CD1c-positive myeloid dendritic cell (primary cell): ENCODE measurements around the gene ADAM33.

ENCODE experiments used
- DNase-seq: peaks from one replicate; pipeline ENCODE4 v3.0.0-alpha.2; 2016; ENCODE audit errors: extremely low spot score

Gene ADAM33, protein sequence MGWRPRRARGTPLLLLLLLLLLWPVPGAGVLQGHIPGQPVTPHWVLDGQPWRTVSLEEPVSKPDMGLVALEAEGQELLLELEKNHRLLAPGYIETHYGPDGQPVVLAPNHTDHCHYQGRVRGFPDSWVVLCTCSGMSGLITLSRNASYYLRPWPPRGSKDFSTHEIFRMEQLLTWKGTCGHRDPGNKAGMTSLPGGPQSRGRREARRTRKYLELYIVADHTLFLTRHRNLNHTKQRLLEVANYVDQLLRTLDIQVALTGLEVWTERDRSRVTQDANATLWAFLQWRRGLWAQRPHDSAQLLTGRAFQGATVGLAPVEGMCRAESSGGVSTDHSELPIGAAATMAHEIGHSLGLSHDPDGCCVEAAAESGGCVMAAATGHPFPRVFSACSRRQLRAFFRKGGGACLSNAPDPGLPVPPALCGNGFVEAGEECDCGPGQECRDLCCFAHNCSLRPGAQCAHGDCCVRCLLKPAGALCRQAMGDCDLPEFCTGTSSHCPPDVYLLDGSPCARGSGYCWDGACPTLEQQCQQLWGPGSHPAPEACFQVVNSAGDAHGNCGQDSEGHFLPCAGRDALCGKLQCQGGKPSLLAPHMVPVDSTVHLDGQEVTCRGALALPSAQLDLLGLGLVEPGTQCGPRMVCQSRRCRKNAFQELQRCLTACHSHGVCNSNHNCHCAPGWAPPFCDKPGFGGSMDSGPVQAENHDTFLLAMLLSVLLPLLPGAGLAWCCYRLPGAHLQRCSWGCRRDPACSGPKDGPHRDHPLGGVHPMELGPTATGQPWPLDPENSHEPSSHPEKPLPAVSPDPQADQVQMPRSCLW

GRCh38 chr20:3681931-3682781 lies at the start of gene ADAM33:
ADAM33 (minus strand) TSS chr20:3682010; CDS start chr20:3682004, 6 bp downstream.
- no peak for DNase-seq

DNA sequence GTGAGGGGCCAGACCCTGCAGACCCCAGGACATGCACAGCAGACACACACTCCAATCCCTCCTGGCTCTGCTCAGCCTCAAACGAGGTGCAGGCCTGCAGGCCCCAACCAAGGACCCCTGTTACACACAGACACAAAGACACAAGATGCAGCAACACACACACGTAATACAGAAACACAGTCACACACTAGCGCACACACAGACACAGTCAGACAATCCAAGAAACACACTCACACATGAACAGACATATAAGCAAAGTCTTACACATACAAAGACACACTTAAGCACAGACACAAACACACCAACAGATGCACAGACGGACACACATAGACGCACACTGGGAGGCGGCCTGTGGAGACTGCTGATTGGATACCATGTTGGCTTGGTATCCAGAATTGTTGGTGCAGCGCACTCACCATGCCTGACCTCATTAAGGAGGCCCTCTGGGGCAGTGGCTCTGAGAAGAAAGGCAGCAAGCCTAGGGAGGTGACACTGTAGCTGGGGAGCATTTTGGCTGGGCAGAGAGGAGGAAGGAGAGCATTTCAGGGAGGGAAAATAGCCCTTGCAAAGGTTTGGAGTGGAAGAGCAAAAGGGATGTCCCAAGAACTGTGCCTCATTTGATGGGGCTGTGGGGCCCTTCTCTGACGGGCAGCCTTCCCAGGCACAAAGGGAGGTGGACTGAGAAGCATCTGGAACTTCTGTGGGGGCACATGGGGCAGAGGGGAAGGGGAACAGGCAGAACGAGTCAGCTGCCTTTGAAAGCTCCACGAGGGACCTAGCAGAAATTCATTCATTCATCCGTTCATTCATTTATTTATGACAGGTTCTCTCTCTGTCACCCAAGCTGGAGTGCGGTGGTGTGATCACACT lies 49.2 kb upstream of the ADAM33 start:
- no peak for DNase-seq

GRCh38 chr20:3729811-3730540 lies 48.2 kb upstream of the ADAM33 start:
- no peak for DNase-seq

- no peak for DNase-seq
Observed at GRCh38 chr20:3729378-3729777, 47.6 kb upstream of the ADAM33 start.

DNA sequence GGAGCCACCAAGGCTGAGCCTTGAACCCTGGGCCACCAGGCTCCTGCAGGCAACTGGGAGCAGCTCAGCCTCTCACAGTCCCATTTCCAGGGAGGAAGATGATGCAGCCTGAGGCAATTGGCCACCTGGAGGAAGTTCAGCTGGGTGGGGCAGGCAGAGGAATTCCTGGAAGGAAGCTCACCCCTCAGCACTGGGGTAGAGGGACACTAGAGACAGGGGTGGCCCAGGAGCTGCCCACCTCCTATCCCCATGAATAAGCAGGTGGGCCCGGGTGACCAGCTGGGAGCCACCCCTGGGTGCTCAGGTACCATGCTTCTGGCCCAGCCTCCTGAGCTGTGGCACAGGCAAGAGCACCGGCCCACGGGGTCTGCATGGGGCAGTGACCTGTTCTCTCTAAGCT lies 47.1 kb upstream of the ADAM33 start:
- no peak for DNase-seq

DNA sequence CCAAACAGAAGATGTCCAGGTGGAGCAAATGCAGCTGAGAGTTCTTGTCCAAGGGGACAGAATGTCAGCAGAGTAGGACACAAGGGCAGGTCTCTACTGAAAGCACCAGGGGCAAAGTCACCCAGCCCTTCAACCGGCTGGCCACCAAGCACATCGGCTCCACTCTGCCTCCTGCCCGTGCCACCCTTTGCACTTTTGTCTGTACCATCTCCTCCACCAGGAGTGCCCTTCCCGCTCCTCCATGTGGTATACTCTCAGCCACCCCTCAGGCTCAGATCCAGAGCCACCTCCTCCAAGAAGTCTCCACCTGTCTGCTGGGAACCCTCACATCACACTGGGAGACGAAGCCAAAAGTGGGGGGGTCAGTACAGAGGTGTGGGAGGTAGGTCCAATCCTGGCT lies 46.5 kb upstream of the ADAM33 start:
- no peak for DNase-seq

DNA sequence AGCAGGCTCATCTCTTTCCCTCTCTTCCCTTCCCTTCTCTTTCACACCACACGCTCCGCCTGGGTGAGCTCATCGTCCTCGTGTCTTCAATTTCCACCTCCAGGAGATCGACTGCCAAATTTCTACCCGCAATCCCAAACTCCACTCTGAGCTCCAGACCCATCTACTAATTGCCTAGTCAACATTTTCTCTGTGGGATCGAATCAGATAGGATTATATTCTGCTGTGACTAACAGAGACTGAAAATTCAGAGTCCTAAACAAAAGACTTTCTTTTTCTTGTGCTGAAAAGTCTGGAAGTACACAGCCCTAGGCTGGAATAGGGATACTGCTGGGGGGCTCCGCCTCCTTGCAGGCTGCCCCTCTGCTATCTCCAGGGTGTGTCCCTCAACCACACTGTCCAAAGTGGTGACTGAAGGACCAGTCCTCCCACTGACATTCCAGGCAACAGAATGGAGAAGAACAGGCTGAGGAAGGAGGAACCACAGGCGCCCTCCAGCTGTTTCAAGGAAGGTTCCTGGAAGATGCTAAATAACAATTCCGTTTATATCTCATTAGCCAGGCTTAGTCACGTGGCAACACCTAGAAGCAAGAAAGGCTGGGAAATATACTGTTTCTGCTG lies 45.7 kb upstream of the ADAM33 start:
- DNase-seq = peak; percentile 29

DNA sequence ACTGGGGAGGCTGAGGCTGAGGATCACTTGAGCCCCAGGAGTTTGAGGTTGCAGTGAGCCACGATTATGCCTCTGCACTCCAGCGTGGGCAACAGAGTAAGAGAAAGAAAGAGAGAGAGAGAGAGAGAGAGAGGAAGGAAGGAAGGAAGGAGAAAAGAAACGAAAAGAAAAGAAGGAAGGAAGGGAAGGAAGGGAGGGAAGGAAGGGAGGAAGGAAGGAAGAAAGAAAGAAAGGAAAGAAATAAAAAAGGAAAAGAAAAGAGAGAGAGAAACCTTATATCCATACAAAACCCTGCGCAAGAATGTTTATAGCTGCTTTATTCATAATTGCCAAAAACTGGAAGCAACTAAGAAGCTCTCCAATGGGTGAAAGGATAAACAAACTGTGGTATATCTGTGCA lies 42.5 kb upstream of the ADAM33 start:
- no peak for DNase-seq

GRCh38 chr20:3723284-3723683 lies 41.5 kb upstream of the ADAM33 start:
- DNase-seq = no peak

- no peak for DNase-seq
Observed at GRCh38 chr20:3721912-3722311, 40.1 kb upstream of the ADAM33 start.

DNA sequence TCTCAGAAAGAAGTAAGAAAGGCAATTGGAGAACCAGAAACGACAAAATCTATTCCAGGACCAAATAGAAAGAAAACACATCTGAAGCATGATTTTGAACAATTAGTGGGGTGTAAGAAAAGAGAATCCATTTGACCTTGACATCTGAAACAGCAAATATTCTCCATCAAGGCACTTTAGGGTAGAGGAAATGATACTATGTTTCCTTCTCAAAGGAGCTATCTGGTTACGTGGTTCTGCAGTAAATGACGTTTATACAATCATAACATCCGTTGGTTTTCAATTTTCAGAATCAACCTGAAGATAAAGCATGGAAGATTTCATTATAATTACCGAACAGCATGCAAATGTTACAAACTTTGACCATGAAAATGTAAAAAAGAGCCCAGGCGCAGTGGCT lies 38.8 kb upstream of the ADAM33 start:
- DNase-seq = no peak

- DNase-seq = no peak
Observed at GRCh38 chr20:3720068-3720467, 38.3 kb upstream of the ADAM33 start.

DNA sequence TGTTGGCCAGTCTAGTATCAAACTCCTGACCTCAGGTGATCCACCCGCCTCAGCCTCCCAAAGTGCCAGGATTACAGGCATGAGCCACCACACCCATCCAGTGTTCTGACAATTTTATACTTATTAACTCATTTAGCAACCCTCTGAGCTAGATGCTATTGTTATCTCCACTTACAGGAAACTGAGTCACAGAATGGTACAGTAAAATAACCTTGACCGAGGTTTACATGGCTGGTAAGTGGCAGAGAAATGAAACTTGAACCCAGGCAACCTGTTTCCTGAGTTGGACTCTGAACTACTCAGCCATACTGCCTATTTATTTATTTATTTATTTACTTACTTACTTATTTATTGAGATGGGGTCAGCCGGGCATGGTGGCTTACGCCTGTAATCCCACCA lies 37.2 kb upstream of the ADAM33 start:
- no peak for DNase-seq

DNA sequence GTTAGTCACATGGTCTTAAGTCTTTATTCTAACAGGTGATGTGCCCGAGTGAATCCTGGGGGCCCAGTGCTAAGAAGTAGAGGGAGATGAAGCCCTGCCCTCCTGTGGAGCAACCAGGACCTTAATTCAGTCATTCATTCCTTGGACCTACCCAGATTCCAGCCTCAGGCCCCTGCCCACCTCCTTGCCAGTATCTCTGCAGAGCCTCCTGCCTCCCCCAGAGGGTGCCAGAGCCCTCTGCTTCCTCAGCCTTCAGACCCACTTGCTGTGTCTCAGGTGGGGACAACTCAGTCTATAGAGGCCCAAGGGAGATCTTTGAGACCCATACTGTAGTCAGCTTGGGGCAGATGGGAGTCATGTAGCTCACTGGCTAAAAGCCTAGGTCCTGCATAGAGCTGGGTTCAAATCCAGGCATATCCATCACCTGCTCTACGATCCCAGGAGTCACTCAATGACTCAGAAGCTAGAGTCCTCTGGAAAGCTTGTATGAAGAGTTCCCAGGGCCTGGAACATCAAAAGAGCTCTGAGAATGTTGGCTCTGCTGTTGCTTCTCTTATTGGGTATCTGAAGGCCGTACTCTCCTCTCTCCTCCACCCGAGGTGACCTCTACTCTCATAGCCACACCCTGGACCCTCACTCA lies 34.5 kb upstream of the ADAM33 start:
- DNase-seq = peak; percentile 6

DNA sequence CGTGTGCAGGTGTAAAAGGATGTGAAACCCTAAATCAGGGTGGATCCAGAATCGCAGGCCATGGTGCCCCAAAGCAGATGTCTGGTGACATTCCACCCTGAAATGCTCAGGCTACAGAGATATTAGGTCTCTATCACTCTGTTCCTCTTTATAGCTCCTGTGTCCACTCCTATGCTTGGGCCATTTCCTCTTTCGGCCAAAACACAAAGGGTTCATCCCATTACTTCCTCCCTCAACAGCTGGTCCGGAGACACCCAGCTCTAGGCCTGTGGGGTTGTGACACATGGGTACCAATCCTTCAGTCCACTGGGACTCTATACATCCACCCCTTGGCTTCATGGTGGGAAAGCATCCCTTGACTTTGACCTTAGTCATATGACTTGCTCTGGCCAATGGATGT lies 32.3 kb upstream of the ADAM33 start:
- DNase-seq = peak; percentile 88

- peak; percentile 96 for DNase-seq
Observed at GRCh38 chr20:3712279-3712873, 30.6 kb upstream of the ADAM33 start, which contains the start of gene SIGLEC1. SIGLEC1 (minus strand) TSS chr20:3712600; CDS start chr20:3707128, 5,472 bp downstream.

DNA sequence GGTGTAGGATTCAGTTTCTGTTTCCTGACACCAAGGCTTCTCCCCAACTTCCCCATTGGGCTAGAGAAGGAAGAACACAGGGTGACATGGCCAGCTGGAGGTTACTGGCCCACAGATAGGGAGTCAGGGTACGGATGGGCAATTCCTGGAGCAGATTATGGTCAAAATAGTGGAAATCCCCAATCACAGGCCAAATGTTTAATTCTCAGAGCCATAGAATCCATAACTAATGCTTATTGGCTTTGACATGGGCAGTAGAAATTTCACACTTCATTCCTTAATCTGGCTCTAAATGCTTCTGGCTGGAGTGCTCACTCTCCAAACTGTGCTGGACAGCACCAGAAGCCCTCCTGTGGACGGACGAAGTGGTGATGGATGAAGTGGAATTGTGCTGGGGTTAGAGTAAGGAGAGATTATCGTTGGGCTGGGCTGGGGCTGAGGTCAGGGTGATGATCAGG lies 29.7 kb upstream of the ADAM33 start:
- DNase-seq = peak; percentile 61

- DNase-seq = peak; percentile 66
Observed at GRCh38 chr20:3710703-3711483, 29.1 kb upstream of the ADAM33 start.
